ENCODE data around the gene ANO2.

Gene ANO2

GRCh38 chr12:5773550-5773949 is 171.5 kb downstream of the ANO2 start:
- no peak for DNase-seq

- no peak for DNase-seq
Measured at GRCh38 chr12:5771756-5772155, 173.3 kb downstream of the ANO2 start.

- no peak for DNase-seq
Measured at GRCh38 chr12:5770727-5771126, 174.3 kb downstream of the ANO2 start.

GRCh38 chr12:5768581-5769196 is 176.4 kb downstream of the ANO2 start:
- no peak for DNase-seq

- no peak for DNase-seq
Measured at GRCh38 chr12:5768171-5768570, 176.9 kb downstream of the ANO2 start.

GRCh38 chr12:5758347-5758746 is 186.7 kb downstream of the ANO2 start:
- DNase-seq: no peak

- no peak for DNase-seq
Measured at GRCh38 chr12:5756338-5756842, 188.7 kb downstream of the ANO2 start.

GRCh38 chr12:5748027-5748426 is 197.0 kb downstream of the ANO2 start:
- DNase-seq: no peak

- DNase-seq: no peak
Measured at GRCh38 chr12:5746917-5747316, 198.1 kb downstream of the ANO2 start.

- DNase-seq: no peak
Measured at GRCh38 chr12:5746036-5746908, 198.8 kb downstream of the ANO2 start.

- no peak for DNase-seq
Measured at GRCh38 chr12:5745251-5745888, 199.7 kb downstream of the ANO2 start.

- DNase-seq: no peak
Measured at GRCh38 chr12:5742258-5742657, 202.8 kb downstream of the ANO2 start.

- DNase-seq: no peak
Measured at GRCh38 chr12:5739917-5740316, 205.1 kb downstream of the ANO2 start.

- DNase-seq: no peak
Measured at GRCh38 chr12:5737778-5738177, 207.3 kb downstream of the ANO2 start.

GRCh38 chr12:5736527-5736926 is 208.5 kb downstream of the ANO2 start:
- no peak for DNase-seq

GRCh38 chr12:5736016-5736415 is 209.0 kb downstream of the ANO2 start:
- DNase-seq: no peak

GRCh38 chr12:5733916-5734315 is 211.1 kb downstream of the ANO2 start:
- DNase-seq: no peak

GRCh38 chr12:5733136-5733755 is 211.8 kb downstream of the ANO2 start:
- DNase-seq: no peak

- no peak for DNase-seq
Measured at GRCh38 chr12:5730962-5731361, 214.1 kb downstream of the ANO2 start.

- no peak for DNase-seq
Measured at GRCh38 chr12:5723711-5724252, 221.3 kb downstream of the ANO2 start.

- no peak for DNase-seq
Measured at GRCh38 chr12:5723071-5723470, 222.0 kb downstream of the ANO2 start.

GRCh38 chr12:5720381-5721005 is 224.6 kb downstream of the ANO2 start:
- DNase-seq: no peak
